CD4-positive, alpha-beta T cell (primary cell): Measurements from ENCODE around the gene PLCB1. TPM values are rescaled to one million over a fixed set of nuclear protein-coding genes. Genes with fewer than 3 reads are reported as not detected.

ENCODE experiments used
- ATAC-seq: fragments of 200-7000 bp; cut with Tn5 transposase; one replicate; pipeline ENCODE4 v1.10.0; 2022; ENCODE audit warnings: mild to moderate bottlenecking; ENCODE audit not compliant: poor library complexity
- CTCF ChIA-PET: fragments of 350-600 bp; sonication (Branson Sonifier 250); formaldehyde crosslinking; loops from one replicate; lab custom pipeline; 2021; ENCODE audit warnings: antibody characterized with exemption, inconsistent platforms; lab: Charles Lee
- POLR2A ChIA-PET: fragments of 350-600 bp; sonication (Branson Sonifier 250); formaldehyde crosslinking; loops from one replicate; lab custom pipeline; 2021; ENCODE audit warnings: antibody characterized with exemption, inconsistent platforms; lab: Charles Lee
- DNase-seq, 14 experiments: peaks; one replicate each; pipeline ENCODE4 v3.0.0-alpha.2; 2013 to 2020; ENCODE audit warnings: mixed read lengths in 2 of 14
- H3K27ac ChIP-seq, 2 donors: one replicate each; pipeline versions ENCODE4 v1.5.1 to v1.7.0; 2013; ENCODE audit warnings: low read length in 2 of 2, low read depth in 1 of 2, mild to moderate bottlenecking in 1 of 2
- H3K27me3 ChIP-seq, 2 experiments: 1 replicate in 1 of 2; 2 replicates in 1 of 2; pipeline versions ENCODE4 v1.6.1 to v1.7.0; 2013; ENCODE audit warnings: low read length in 2 of 2, control low read depth in 1 of 2, mild to moderate bottlenecking in 1 of 2, moderate library complexity in 1 of 2; ENCODE audit not compliant: insufficient read depth in 2 of 2, control insufficient read depth in 1 of 2
- H3K36me3 ChIP-seq: one replicate; pipeline ENCODE4 v1.6.1; 2013; ENCODE audit warnings: low read length, control low read depth; ENCODE audit not compliant: insufficient read depth
- H3K4me1 ChIP-seq: one replicate; pipeline ENCODE4 v1.6.1; 2013; ENCODE audit warnings: low read length, control low read depth; ENCODE audit not compliant: insufficient read depth
- H3K4me3 ChIP-seq: one replicate; pipeline ENCODE4 v1.5.1; 2013; ENCODE audit warnings: mild to moderate bottlenecking, low read length, moderate library complexity
- H3K9me3 ChIP-seq, 2 experiments: 1 replicate in 1 of 2; 2 replicates in 1 of 2; pipeline versions ENCODE4 v1.6.1 to v1.7.0; 2013; ENCODE audit warnings: low read length in 2 of 2, mild to moderate bottlenecking in 2 of 2, control low read depth in 1 of 2, moderate library complexity in 1 of 2; ENCODE audit not compliant: control insufficient read depth in 1 of 2, insufficient read depth in 1 of 2
- H3K27ac Mint-ChIP-seq: one replicate; pipeline ENCODE4 v1.8.0; 2020; ENCODE audit warnings: mixed read lengths
- H3K27me3 Mint-ChIP-seq: one replicate; pipeline ENCODE4 v1.8.0; 2021; ENCODE audit warnings: mixed read lengths
- H3K36me3 Mint-ChIP-seq: one replicate; pipeline ENCODE4 v1.8.0; 2021; ENCODE audit warnings: low read depth, mixed read lengths
- H3K4me1 Mint-ChIP-seq: one replicate; pipeline ENCODE4 v1.8.0; 2021; ENCODE audit warnings: low read depth, mixed read lengths
- H3K4me3 Mint-ChIP-seq: one replicate; pipeline ENCODE4 v1.8.0; 2020; ENCODE audit warnings: mild to moderate bottlenecking, mixed read lengths
- H3K9me3 Mint-ChIP-seq: one replicate; pipeline ENCODE4 v1.8.0; 2020; ENCODE audit warnings: mixed read lengths
- intact Hi-C, 2 experiments: fragments of 100-400 bp; cut with DNase I in 1 of 2; cut with micrococcal nuclease in 1 of 2; formaldehyde crosslinking; loops; one replicate each; pipeline versions ENCODE4 v1.15.1 to v1.9.0; 2023 to 2025; cut with DNase I, micrococcal nuclease
- total RNA-seq, 174 experiments: library from RNA in 2 of 174; stranded (reverse) in 2 of 174; gene quantifications; one replicate each; pipeline ENCODE4 v1.2.3 and lab custom pipeline; 2021 to 2026
- TF ChIP-seq, protein P1 (sequence below): fragments of 200-600 bp; IDR thresholded peaks from one replicate; pipeline ENCODE4 v1.8.0; 2022; ENCODE audit warnings: antibody characterized with exemption, mild to moderate bottlenecking

The PLCB1 gene
- total RNA-seq, 2 experiments from 2014 or later, result 3.8 to 5.6 TPM

DNA sequence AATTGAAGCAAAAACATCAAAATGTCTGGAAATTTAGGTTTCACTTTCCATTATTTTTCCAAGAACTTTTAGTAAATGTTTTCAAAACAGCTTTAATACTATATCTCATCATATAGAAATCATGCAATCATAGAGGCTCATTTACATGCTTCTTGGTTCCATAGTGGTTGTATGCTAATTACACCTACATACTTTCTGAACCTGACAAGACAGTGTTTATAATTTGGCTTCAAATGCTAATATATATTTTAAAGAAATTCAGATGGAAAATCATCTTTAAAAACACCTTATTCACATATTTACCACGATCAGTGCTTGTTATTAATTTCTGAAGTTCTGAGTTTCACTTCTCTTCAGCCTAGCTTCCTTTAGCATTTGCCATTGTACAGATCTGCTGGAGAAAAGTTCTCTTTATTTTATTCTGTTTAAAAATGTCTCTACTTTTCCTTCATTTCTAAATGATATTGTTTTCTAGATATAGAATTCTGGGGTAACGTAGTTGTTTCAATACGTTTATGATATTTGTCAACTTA lies 89.9 kb downstream of the PLCB1 start:
- no peak for ATAC-seq
- TF ChIP-seq, protein P1, sequence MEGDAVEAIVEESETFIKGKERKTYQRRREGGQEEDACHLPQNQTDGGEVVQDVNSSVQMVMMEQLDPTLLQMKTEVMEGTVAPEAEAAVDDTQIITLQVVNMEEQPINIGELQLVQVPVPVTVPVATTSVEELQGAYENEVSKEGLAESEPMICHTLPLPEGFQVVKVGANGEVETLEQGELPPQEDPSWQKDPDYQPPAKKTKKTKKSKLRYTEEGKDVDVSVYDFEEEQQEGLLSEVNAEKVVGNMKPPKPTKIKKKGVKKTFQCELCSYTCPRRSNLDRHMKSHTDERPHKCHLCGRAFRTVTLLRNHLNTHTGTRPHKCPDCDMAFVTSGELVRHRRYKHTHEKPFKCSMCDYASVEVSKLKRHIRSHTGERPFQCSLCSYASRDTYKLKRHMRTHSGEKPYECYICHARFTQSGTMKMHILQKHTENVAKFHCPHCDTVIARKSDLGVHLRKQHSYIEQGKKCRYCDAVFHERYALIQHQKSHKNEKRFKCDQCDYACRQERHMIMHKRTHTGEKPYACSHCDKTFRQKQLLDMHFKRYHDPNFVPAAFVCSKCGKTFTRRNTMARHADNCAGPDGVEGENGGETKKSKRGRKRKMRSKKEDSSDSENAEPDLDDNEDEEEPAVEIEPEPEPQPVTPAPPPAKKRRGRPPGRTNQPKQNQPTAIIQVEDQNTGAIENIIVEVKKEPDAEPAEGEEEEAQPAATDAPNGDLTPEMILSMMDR, result no peak
- no peaks in the 10 kb centered on the region for H3K9me3 Mint-ChIP-seq
- no peak overlapping the region for H3K27ac ChIP-seq
- H3K4me1 Mint-ChIP-seq, result no peaks in the 10 kb centered on the region
- ChIA-PET CTCF (no interaction called here), POLR2A (no interaction called here)
- no peaks in the 10 kb centered on the region for H3K36me3 ChIP-seq
- no peak overlapping the region for H3K27ac Mint-ChIP-seq
- intact Hi-C loops, result no loop called here
- H3K9me3 ChIP-seq, result no peaks in the 10 kb centered on the region
- no peak overlapping the region for H3K4me3 ChIP-seq
- no peak overlapping the region for H3K4me3 Mint-ChIP-seq
- no peak for DNase-seq
- no peaks in the 10 kb centered on the region for H3K27me3 ChIP-seq
- no peaks in the 10 kb centered on the region for H3K4me1 ChIP-seq
- no peaks in the 10 kb centered on the region for H3K27me3 Mint-ChIP-seq
- H3K36me3 Mint-ChIP-seq, result no peaks in the 10 kb centered on the region

DNA sequence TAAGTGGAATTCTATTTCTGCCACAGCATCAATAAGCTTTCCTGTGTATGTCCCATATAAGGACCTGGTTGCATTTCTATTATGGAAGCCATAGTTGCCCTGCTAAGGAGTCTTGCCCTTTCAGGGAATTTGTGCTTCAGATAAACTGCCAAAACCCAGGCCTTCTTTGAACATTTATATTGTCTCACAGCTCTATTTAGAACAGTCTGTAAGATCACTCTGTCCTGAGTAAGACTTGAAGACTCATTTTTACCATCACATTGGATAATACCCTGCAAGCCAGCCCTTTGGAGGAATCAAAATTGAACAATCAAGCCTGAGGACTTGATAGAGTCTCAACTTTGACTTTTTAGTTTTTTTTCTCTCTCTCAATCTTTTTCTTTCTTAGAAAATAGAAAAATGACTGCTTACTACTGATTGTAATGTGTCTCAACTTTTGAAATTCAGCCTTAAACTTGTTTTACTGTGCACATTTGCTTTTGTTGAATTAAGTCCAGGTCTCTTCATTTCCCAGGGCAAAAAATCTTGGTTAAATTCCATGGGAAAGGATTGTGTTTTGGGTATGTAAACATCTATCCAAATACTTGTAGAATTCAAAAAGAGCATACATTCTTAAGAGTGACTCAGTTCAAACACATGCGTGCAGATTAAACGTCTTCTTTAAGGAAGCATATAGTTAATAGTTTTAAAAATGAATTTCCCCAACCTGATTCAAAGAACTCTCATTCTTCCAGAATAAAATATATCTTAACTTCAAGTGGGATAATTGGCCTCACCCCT lies 91.2 kb downstream of the PLCB1 start:
- H3K4me1 ChIP-seq, result no peaks in the 10 kb centered on the region
- no peaks in the 10 kb centered on the region for H3K9me3 Mint-ChIP-seq
- H3K27ac Mint-ChIP-seq, result no peak overlapping the region
- DNase-seq, result no peak
- no peak overlapping the region for H3K4me3 ChIP-seq
- H3K4me3 Mint-ChIP-seq, result no peak overlapping the region
- no peak overlapping the region for H3K27ac ChIP-seq
- H3K36me3 Mint-ChIP-seq, result no peaks in the 10 kb centered on the region
- POLR2A ChIA-PET, result no interaction called here
- H3K9me3 ChIP-seq, result no peaks in the 10 kb centered on the region
- CTCF ChIA-PET, result no interaction called here
- ATAC-seq, result no peak
- no peaks in the 10 kb centered on the region for H3K27me3 ChIP-seq
- no peaks in the 10 kb centered on the region for H3K4me1 Mint-ChIP-seq
- intact Hi-C loops, result no loop called here
- TF ChIP-seq, protein P1, result no peak
- H3K36me3 ChIP-seq, result no peaks in the 10 kb centered on the region
- H3K27me3 Mint-ChIP-seq, result no peaks in the 10 kb centered on the region

DNA sequence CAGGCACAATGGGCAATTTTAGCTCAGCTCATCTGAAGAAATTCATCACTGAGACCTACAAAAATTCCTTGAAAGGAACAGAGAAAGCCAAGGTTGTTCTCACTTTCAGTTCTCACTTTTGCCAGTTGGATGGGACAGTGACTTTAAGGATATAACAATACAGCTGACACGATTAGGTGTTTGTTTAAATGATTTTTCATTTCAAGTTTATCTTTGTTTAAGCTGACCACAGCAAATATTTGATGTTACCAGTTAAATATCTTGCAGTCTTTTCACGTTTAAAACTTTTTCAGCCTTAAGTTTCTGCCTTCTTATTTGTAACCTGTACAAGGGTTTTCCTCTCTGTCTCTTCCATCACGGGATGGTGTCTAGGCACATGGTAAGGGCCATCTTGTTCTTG lies 93.6 kb downstream of the PLCB1 start:
- Histone ChIP-seq H3K9me3 (no peaks in the 10 kb centered on the region), H3K36me3 (no peaks in the 10 kb centered on the region), H3K4me3 (no peak overlapping the region), H3K4me1 (no peaks in the 10 kb centered on the region), H3K27me3 (no peaks in the 10 kb centered on the region), H3K27ac (no peak overlapping the region)
- Mint-ChIP-seq H3K4me1 (no peaks in the 10 kb centered on the region), H3K36me3 (no peaks in the 10 kb centered on the region), H3K27me3 (no peaks in the 10 kb centered on the region), H3K27ac (no peak overlapping the region), H3K9me3 (no peaks in the 10 kb centered on the region), H3K4me3 (no peak overlapping the region)
- ATAC-seq, result no peak
- TF ChIP-seq, protein P1, result no peak
- intact Hi-C loops, result no loop called here
- no peak for DNase-seq
- ChIA-PET POLR2A (no interaction called here), CTCF (no interaction called here)
